Right lobe of liver (tissue), 6 donors: ENCODE results near the gene KLF4. TPM values are rescaled to one million over a fixed set of nuclear protein-coding genes. Genes with fewer than 3 reads are reported as not detected.

ENCODE experiments used
- ATAC-seq, 4 donors: fragments of 200-7000 bp; cut with Tn5 transposase; one replicate each; pipeline ENCODE4 v1.9.1; 2020; ENCODE audit warnings: mild to moderate bottlenecking in 4 of 4, moderate library complexity in 4 of 4
- DNase-seq, 3 donors: peaks; one replicate each; pipeline ENCODE4 v3.0.0-alpha.2; 2020
- H3K27ac ChIP-seq, 3 donors: fragments of 200-600 bp; one replicate each; pipeline ENCODE4 v1.8.0; 2022
- H3K27me3 ChIP-seq, 2 donors: fragments of 200-600 bp; one replicate each; pipeline ENCODE4 v1.8.0; 2022
- H3K36me3 ChIP-seq, 4 donors: fragments of 200-600 bp; sonication (generic) in 1 of 4; one replicate each; pipeline versions ENCODE4 v1.5.1 to v1.8.0; 2017 to 2022; ENCODE audit warnings: control low read depth in 1 of 4
- H3K4me1 ChIP-seq, 4 donors: fragments of 200-600 bp; sonication (generic) in 1 of 4; one replicate each; pipeline versions ENCODE4 v1.5.1 to v1.8.0; 2017 to 2022; ENCODE audit warnings: control low read depth in 1 of 4
- H3K4me3 ChIP-seq, 3 donors: fragments of 200-600 bp; one replicate each; pipeline ENCODE4 v1.8.0; 2022
- H3K9me3 ChIP-seq, 4 donors: fragments of 200-600 bp; sonication (generic) in 1 of 4; one replicate each; pipeline versions ENCODE4 v1.5.1 to v1.8.0; 2017 to 2022; ENCODE audit warnings: control low read depth in 1 of 4
- CTCF ChIP-seq, 4 donors: fragments of 200-600 bp in 3 of 4; fragments of 450-650 bp in 1 of 4; IDR thresholded peaks; one replicate each; pipeline versions ENCODE4 v1.5.1 to v1.8.0; 2016 to 2022; ENCODE audit warnings: antibody characterized with exemption in 4 of 4, mild to moderate bottlenecking in 2 of 4
- POLR2A ChIP-seq: fragments of 450-650 bp; IDR thresholded peaks from one replicate; pipeline ENCODE4 v1.6.1; 2017; ENCODE audit warnings: antibody characterized with exemption, mild to moderate bottlenecking
- WGBS: methylation state at CpG from one replicate; pipeline ENCODE4 v1.1.6; 2018; ENCODE audit warnings: low coverage, low lambda C conversion rate; ENCODE audit not compliant: insufficient coverage; ENCODE audit errors: missing lambda C conversion rate; 5-methylcytosine and 5-hydroxymethylcytosine counted together
- intact Hi-C, 2 donors: fragments of 100-400 bp; cut with DNase I; formaldehyde crosslinking; loops; one replicate each; pipeline versions ENCODE4 v1.11.2 to v1.14.1; 2022
- total RNA-seq, 6 experiments: library from RNA; depleted of rRNA in 2 of 6; stranded (reverse); fragments of >200 nt in 2 of 6; fragmentation: NEBNext Ultra II Directional in 3 of 6; extraction: Animal tissue kit (Norgen Biotek cat#: 25700) in 3 of 6; gene quantifications; one replicate each; pipeline versions ENCODE4 v1.1.0 to v1.2.4, GENCODE V29; 2016 to 2023
- donor health status: DM: no; HTN: yes; CAD: no.
- donor health status: DM: no; HTN: no; CAD: no.
- donor health status: DM: no; HTN: no; CAD: no.
- donor health status: DM: no; HTN: yes; CAD: no.
- donor health status: DM: no; HTN: yes; CAD: no.

Gene KLF4
- total RNA-seq, 6 experiments from 2014 or later: 1.5 to 12.4 (median 5.9) TPM

GRCh38 chr9:107471552-107471951, 18.0 kb downstream of the KLF4 start:
- Histone ChIP-seq H3K36me3 (no peaks in the 10 kb centered on the region), H3K9me3 (no peaks in the 10 kb centered on the region), H3K4me1 (no peaks in the 10 kb centered on the region), H3K4me3 (no peak overlapping the region), H3K27me3 (no peaks in the 10 kb centered on the region), H3K27ac (no peak overlapping the region)
- whole genome bisulfite sequencing: 51% methylated on average over 5 of the region's 6 CpGs
- DNase-seq (no peak), ATAC-seq (no peak)
- TF ChIP-seq CTCF (IDR thresholded peaks at IDR 0.05) (no peak), POLR2A (no peak)
- intact Hi-C loops: loop anchor here in 1 of 2 donors (10.0 kb wide), 1 partner anchor 1083 kb away; no protein-coding TSS in a partner anchor

DNA sequence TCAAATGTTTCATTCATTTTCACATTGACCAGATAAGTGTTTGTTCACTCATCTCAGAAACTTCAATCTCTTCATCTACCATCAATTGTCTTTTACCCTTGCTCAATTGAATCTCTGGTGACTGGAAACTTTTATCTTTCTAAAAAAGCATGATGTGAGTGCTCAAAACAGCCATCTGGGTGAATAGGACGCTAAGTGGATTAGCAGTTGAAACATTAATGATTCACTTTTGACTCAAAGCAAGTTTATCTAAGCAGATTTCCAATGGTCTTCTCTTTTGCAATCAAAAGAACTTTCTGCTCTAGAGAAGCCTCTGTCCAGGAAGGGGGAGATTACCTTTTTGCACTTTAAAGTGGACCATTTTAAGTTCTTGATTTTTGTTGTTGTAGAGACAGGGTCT, 22.2 kb downstream of the KLF4 start:
- ATAC-seq: no peak
- Histone ChIP-seq H3K27me3 (peaks cover 0 to 11% of the 10 kb centered on the region in 2 donors), H3K4me3 (no peak overlapping the region), H3K4me1 (peaks cover 0 to 10% (median 0%) of the 10 kb centered on the region in 4 donors), H3K9me3 (no peaks in the 10 kb centered on the region), H3K36me3 (no peaks in the 10 kb centered on the region), H3K27ac (no peak overlapping the region)
- no peak for DNase-seq
- TF ChIP-seq POLR2A (no peak), CTCF (IDR thresholded peaks at IDR 0.05) (no peak)
- WGBS: 40% methylated on average over 1 of the region's 1 CpG
- intact Hi-C loops: no loop called here

DNA sequence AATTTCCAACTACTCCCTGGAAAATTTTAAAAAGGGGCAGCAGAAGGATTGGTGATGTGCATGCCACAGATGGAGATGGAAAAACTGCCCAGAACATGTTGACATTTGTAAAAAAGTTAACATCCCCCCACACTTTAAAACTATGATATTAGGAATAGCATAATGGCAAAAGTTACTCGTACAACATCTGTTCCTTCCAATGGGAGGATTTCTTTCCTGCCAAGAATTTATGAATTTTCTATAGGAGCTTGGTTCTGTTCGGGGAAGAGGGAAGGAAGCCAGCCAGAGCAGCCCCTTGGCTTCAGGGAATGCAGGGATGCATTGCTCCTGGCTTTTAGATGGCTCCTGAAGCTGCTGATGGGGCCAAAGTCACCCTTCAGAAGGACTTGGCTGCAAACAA, 22.7 kb downstream of the KLF4 start:
- H3K36me3 ChIP-seq: no peaks in the 10 kb centered on the region
- no peak for ATAC-seq
- TF ChIP-seq POLR2A: no peak
- no peak overlapping the region for H3K4me3 ChIP-seq
- no peak overlapping the region for H3K27ac ChIP-seq
- intact Hi-C loops: no loop called here
- 70% methylated on average over 2 of the region's 2 CpGs for WGBS
- H3K4me1 ChIP-seq: peaks cover 0 to 10% (median 0%) of the 10 kb centered on the region in 4 donors
- H3K9me3 ChIP-seq: no peaks in the 10 kb centered on the region
- peaks cover 0 to 11% of the 10 kb centered on the region in 2 donors for H3K27me3 ChIP-seq
- no peak for DNase-seq

- ATAC-seq (peak; percentile 97 to 98 (median 98)), DNase-seq (peak; percentile 53 to 77 (median 74))
- intact Hi-C loops: no loop called here
- Histone ChIP-seq H3K27ac (no peak overlapping the region), H3K36me3 (no peaks in the 10 kb centered on the region), H3K9me3 (no peaks in the 10 kb centered on the region), H3K27me3 (peaks cover 0 to 11% of the 10 kb centered on the region in 2 donors), H3K4me1 (peaks cover 0 to 10% (median 0%) of the 10 kb centered on the region in 4 donors), H3K4me3 (peak overlapping the region; percentile 34 to 53 (median 37))
- peak; percentile 73 to 86 (median 82) for TF ChIP-seq CTCF (IDR thresholded peaks at IDR 0.05)
- no peak for TF ChIP-seq POLR2A
- 3% methylated on average over 25 of the region's 75 CpGs for WGBS
Observed at GRCh38 chr9:107465467-107466451, 23.8 kb downstream of the KLF4 start.

GRCh38 chr9:107464516-107464915, 25.1 kb downstream of the KLF4 start:
- intact Hi-C loops: no loop called here
- no peak for DNase-seq
- TF ChIP-seq POLR2A (no peak), CTCF (IDR thresholded peaks at IDR 0.05) (no peak)
- no peaks in the 10 kb centered on the region for H3K36me3 ChIP-seq
- H3K27ac ChIP-seq: no peak overlapping the region
- no peak for ATAC-seq
- H3K9me3 ChIP-seq: no peaks in the 10 kb centered on the region
- H3K4me1 ChIP-seq: peaks cover 0 to 10% (median 0%) of the 10 kb centered on the region in 4 donors
- H3K27me3 ChIP-seq: peaks cover 0 to 11% of the 10 kb centered on the region in 2 donors
- H3K4me3 ChIP-seq: no peak overlapping the region
